Upper lobe of left lung (tissue), 6 donors: ENCODE results near the gene LGALS7. TPM values are rescaled to one million over a fixed set of nuclear protein-coding genes. Genes with fewer than 3 reads are reported as not detected.
A peak's percentile ranks its signal among the peaks of the same experiment; 100 is the strongest.

Experiments used
- ATAC-seq, 2 donors: fragments of 200-7000 bp; cut with Tn5 transposase; one replicate each; pipeline ENCODE4 v1.9.1; 2022; ENCODE audit warnings: mild to moderate bottlenecking in 2 of 2, moderate library complexity in 2 of 2; ENCODE audit not compliant: low FRiP score in 2 of 2
- DNase-seq, 2 donors: peaks; one replicate each; pipeline ENCODE4 v3.0.0-alpha.2; 2019 to 2020
- H3K27ac ChIP-seq, 4 donors: fragments of 200-600 bp; sonication (generic); one replicate each; pipeline ENCODE4 v1.5.1; 2016 to 2019
- H3K27me3 ChIP-seq, 4 donors: fragments of 200-600 bp; sonication (generic); one replicate each; pipeline ENCODE4 v1.5.1; 2017 to 2019
- H3K36me3 ChIP-seq, 4 donors: fragments of 200-600 bp; sonication (generic); one replicate each; pipeline ENCODE4 v1.5.1; 2016 to 2019
- H3K4me1 ChIP-seq, 4 donors: fragments of 200-600 bp; sonication (generic); one replicate each; pipeline ENCODE4 v1.5.1; 2018 to 2019
- H3K4me3 ChIP-seq, 4 donors: fragments of 200-600 bp; sonication (generic); one replicate each; pipeline ENCODE4 v1.5.1; 2017 to 2019; ENCODE audit warnings: mild to moderate bottlenecking in 2 of 4, moderate library complexity in 1 of 4
- H3K9me3 ChIP-seq, 4 donors: fragments of 200-600 bp; sonication (generic); one replicate each; pipeline ENCODE4 v1.5.1; 2018 to 2019
- CTCF ChIP-seq, 6 experiments: fragments of 450-650 bp in 4 of 6; fragments of 200-600 bp in 2 of 6; sonication (generic) in 2 of 6; IDR thresholded peaks; one replicate each; pipeline ENCODE4 v1.5.1; 2016 to 2019; ENCODE audit warnings: antibody characterized with exemption in 6 of 6
- EP300 ChIP-seq, 4 donors: sonication (generic); formaldehyde crosslinking; IDR thresholded peaks; one replicate each; pipeline ENCODE4 v1.5.1; 2017; ENCODE audit warnings: antibody characterized with exemption in 4 of 4, control low read depth in 2 of 4
- POLR2A ChIP-seq, 4 donors: fragments of 450-650 bp; IDR thresholded peaks; one replicate each; pipeline ENCODE4 v1.5.1; 2016 to 2017; ENCODE audit warnings: antibody characterized with exemption in 4 of 4, mild to moderate bottlenecking in 2 of 4
- POLR2AphosphoS5 ChIP-seq, 2 donors: sonication (generic); formaldehyde crosslinking; IDR thresholded peaks; one replicate each; pipeline ENCODE4 v1.5.1; 2017; ENCODE audit warnings: antibody characterized with exemption in 2 of 2
- WGBS, 2 donors: methylation state at CpG; one replicate each; pipeline ENCODE4 v1.1.5; 2017 to 2018; 5-methylcytosine and 5-hydroxymethylcytosine counted together
- total RNA-seq, 6 donors: library from RNA; depleted of rRNA in 4 of 6; stranded (reverse); fragments of >200 nt in 4 of 6; gene quantifications; one replicate each; pipeline versions ENCODE4 v1.1.0 to v1.2.1, GENCODE V29; 2016 to 2021
- donor health status: DM: no; HTN: no; CAD: no; lungs with moderate emphysema.
- donor health status: DM: no; HTN: yes; CAD: no; lungs with severe emphysema.

The LGALS7 gene
- total RNA-seq, 6 donors from 2014 or later = not detected

- no peaks in the 10 kb centered on the region for H3K27me3 ChIP-seq
- H3K9me3 ChIP-seq = no peaks in the 10 kb centered on the region
- ATAC-seq (no peak), DNase-seq (no peak)
- no peaks in the 10 kb centered on the region for H3K36me3 ChIP-seq
- H3K4me1 ChIP-seq = peaks cover 5 to 19% (median 14%) of the 10 kb centered on the region in 4 donors
- 95 to 98% methylated on average over 2 of the region's 2 CpGs for WGBS, 2 donors
- TF ChIP-seq POLR2A (IDR thresholded peaks at IDR 0.05) (no peak), POLR2AphosphoS5 (IDR thresholded peaks at IDR 0.05) (no peak), EP300 (IDR thresholded peaks at IDR 0.05) (no peak), CTCF (IDR thresholded peaks at IDR 0.05) (no peak)
- H3K4me3 ChIP-seq = no peak overlapping the region
- no peak overlapping the region for H3K27ac ChIP-seq
These were observed 32.4 kb downstream of the LGALS7 start for GRCh38 chr19:38740932-38741331.

- no peak for TF ChIP-seq POLR2AphosphoS5 (IDR thresholded peaks at IDR 0.05)
- Histone ChIP-seq H3K4me3 (no peak overlapping the region), H3K36me3 (no peaks in the 10 kb centered on the region), H3K27me3 (no peaks in the 10 kb centered on the region), H3K9me3 (no peaks in the 10 kb centered on the region), H3K27ac (no peak overlapping the region), H3K4me1 (peaks cover 8 to 22% (median 16%) of the 10 kb centered on the region in 4 donors)
- WGBS, 2 donors = 80 to 93% methylated on average over 9 of the region's 9 CpGs
- no peak for ATAC-seq
- DNase-seq = no peak
These were observed 33.1 kb downstream of the LGALS7 start for GRCh38 chr19:38740257-38740592.

GRCh38 chr19:38739440-38740256, 33.7 kb downstream of the LGALS7 start:
- H3K4me1 ChIP-seq = peaks cover 14 to 27% (median 21%) of the 10 kb centered on the region in 4 donors

GRCh38 chr19:38737921-38738737, 35.2 kb downstream of the LGALS7 start:
- Histone ChIP-seq H3K4me1 (peaks cover 25 to 42% (median 33%) of the 10 kb centered on the region in 4 donors), H3K27me3 (no peaks in the 10 kb centered on the region), H3K27ac (no peak overlapping the region), H3K36me3 (no peaks in the 10 kb centered on the region), H3K4me3 (no peak overlapping the region), H3K9me3 (no peaks in the 10 kb centered on the region)
- no peak for ATAC-seq
- no peak for TF ChIP-seq POLR2A (IDR thresholded peaks at IDR 0.05)
- TF ChIP-seq EP300 (IDR thresholded peaks at IDR 0.05) = no peak
- TF ChIP-seq POLR2AphosphoS5 (IDR thresholded peaks at IDR 0.05) = no peak
- TF ChIP-seq CTCF (IDR thresholded peaks at IDR 0.05) = peak in 1 of 6 experiments; percentile 7
- DNase-seq = peak in 1 of 2 donors; percentile 73
- WGBS, 2 donors = 96 to 100% methylated on average over 7 to 14 of the region's 21 CpGs

More at GRCh38 chr19:38739440-38740256, 33.7 kb downstream of the LGALS7 start:
- ATAC-seq (no peak), DNase-seq (peak in 1 of 2 donors; percentile 58)
- H3K27me3 ChIP-seq = no peaks in the 10 kb centered on the region
- no peak for TF ChIP-seq POLR2A (IDR thresholded peaks at IDR 0.05)
- no peak overlapping the region for H3K27ac ChIP-seq
- 73 to 81% methylated on average over 16 of the region's 16 CpGs for WGBS, 2 donors
- no peaks in the 10 kb centered on the region for H3K9me3 ChIP-seq
- no peak overlapping the region for H3K4me3 ChIP-seq
- H3K36me3 ChIP-seq = no peaks in the 10 kb centered on the region

- Histone ChIP-seq H3K27ac (no peak overlapping the region), H3K36me3 (no peaks in the 10 kb centered on the region), H3K4me1 (peaks cover 25 to 50% (median 37%) of the 10 kb centered on the region in 4 donors), H3K4me3 (peak overlapping the region in 1 of 4 donors; percentile 2), H3K27me3 (no peaks in the 10 kb centered on the region), H3K9me3 (no peaks in the 10 kb centered on the region)
- ATAC-seq (no peak), DNase-seq (peak in 1 of 2 donors; percentile 76)
- WGBS, 2 donors = 43 to 59% methylated on average over 5 to 15 of the region's 22 CpGs
- no peak for TF ChIP-seq EP300 (IDR thresholded peaks at IDR 0.05)
- TF ChIP-seq POLR2AphosphoS5 (IDR thresholded peaks at IDR 0.05) = no peak
- TF ChIP-seq CTCF (IDR thresholded peaks at IDR 0.05) = no peak
- TF ChIP-seq POLR2A (IDR thresholded peaks at IDR 0.05) = no peak
These were observed 35.9 kb downstream of the LGALS7 start for GRCh38 chr19:38737281-38737865.
